ENCODE results near the gene ADAM19. TPM values are rescaled to one million over a fixed set of nuclear protein-coding genes. Genes with fewer than 3 reads are reported as not detected.

Gene ADAM19
- total RNA-seq, 4 donors from 2014 or later = 1.1 to 47.9 (median 5.4) TPM

DNA sequence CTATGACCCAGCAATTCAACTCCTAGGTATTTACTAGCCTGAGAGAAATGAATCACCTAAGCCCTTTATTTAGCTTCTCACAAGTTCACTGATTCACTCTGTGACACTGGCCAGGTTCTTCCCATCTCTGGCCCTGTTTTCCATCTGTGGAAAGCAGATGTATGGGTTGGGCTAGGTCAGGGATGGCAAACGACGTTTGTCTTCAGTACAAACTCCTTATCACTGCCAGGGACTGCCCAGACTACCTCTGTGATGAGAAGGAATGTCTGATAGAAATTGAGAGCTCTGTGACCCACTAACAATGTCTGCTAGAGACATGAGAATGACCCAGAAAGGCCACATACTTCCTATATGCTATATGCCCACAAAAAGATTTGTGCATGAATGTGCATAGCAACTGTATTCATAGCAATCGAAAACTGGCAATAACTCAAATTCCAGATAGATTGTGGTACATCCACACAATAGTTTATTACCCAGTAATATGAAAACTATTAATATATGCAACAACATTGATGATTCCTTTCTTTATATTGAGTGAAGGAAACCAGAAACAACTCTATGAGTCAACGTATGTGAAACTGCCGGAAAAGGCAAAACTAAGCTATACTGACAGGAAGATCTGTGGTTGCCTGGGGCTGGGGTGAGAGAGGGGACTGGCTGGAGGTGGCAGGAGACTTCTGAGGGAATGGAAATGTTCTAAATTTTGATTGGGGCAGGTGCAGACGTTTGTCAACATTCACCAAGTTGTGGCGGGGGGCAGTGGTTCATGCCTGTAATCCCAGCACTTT lies 32.0 kb upstream of the ADAM19 start:
- no peak for TF ChIP-seq POLR2A (IDR thresholded peaks at IDR 0.05)
- TF ChIP-seq, protein P1, sequence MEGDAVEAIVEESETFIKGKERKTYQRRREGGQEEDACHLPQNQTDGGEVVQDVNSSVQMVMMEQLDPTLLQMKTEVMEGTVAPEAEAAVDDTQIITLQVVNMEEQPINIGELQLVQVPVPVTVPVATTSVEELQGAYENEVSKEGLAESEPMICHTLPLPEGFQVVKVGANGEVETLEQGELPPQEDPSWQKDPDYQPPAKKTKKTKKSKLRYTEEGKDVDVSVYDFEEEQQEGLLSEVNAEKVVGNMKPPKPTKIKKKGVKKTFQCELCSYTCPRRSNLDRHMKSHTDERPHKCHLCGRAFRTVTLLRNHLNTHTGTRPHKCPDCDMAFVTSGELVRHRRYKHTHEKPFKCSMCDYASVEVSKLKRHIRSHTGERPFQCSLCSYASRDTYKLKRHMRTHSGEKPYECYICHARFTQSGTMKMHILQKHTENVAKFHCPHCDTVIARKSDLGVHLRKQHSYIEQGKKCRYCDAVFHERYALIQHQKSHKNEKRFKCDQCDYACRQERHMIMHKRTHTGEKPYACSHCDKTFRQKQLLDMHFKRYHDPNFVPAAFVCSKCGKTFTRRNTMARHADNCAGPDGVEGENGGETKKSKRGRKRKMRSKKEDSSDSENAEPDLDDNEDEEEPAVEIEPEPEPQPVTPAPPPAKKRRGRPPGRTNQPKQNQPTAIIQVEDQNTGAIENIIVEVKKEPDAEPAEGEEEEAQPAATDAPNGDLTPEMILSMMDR (IDR thresholded peaks at IDR 0.05) = no peak
- peak in 2 of 3 donors; percentile 47 to 74 for DNase-seq
- peaks cover 0 to 12% (median 0%) of the 10 kb centered on the region in 4 donors for H3K4me1 ChIP-seq

DNA sequence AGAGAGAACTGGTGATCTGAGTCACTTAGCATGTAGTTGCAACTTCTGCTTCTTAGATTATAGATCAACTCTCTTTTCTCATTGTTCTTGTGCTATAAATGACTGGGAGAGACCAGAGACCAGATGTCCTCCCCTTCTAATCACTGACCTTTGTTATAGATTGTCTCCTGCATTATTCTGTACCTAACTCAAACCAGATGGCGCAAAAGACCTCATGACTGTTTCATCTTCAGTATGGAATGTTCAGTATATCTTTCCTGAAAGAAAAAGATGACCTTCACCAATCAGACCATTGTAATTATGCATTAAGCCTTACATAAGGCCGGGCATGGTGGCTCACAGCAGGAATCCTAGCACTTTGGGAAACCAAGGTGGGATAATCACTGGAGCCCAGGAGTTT lies 30.5 kb upstream of the ADAM19 start:
- Histone ChIP-seq H3K9me3 (no peaks in the 10 kb centered on the region), H3K27me3 (no peaks in the 10 kb centered on the region), H3K27ac (no peak overlapping the region), H3K4me3 (no peak overlapping the region), H3K36me3 (no peaks in the 10 kb centered on the region), H3K4me1 (peaks cover 0 to 12% (median 0%) of the 10 kb centered on the region in 4 donors)
- TF ChIP-seq, protein P1 (IDR thresholded peaks at IDR 0.05) = no peak
- TF ChIP-seq POLR2A (IDR thresholded peaks at IDR 0.05) = no peak
- no peak for DNase-seq

More for the DNA sequence above, 32.0 kb upstream of the ADAM19 start:
- Histone ChIP-seq H3K36me3 (no peaks in the 10 kb centered on the region), H3K4me3 (no peak overlapping the region), H3K27ac (peak overlapping the region in 3 of 4 donors; percentile 25 to 51 (median 42)), H3K9me3 (no peaks in the 10 kb centered on the region), H3K27me3 (no peaks in the 10 kb centered on the region)

DNA sequence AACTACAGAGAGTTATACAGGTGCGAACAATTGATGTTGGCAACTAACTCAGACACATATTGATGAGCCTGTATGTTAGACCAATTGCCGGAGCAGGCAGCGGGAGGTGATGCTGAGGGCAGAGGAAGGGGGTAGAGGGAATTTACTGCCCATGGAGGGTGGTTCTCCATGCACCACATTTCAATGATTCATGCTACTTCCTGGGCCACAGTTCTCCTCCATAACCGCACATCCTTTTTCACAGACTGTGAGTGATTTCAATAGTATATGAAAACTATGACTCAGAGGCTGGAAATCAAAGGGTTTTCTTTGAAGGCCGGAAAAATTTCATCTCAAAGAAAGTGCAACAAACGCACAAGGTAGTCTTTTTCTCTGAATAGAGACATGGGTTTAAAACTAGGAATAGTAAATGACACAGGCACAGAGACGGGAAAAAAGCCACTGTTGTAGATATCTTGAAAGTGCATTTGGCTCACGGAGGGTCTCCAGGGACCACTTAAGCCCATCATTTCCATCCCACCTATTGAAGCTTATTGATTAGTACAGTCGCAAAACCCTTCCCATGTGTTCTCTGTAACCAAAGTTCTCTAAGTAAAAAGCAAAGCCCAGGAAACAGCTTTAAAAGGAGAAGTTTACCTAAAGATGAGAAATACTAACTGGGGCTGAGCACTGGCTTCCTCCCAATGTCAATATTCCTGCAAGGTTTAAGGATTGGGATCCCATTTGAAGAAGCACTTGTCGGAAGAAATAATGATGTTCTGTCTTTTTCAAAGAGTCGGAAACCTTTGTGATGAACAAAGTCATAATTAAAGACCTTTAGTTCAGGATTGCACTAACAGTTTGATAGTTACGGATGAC lies 28.0 kb upstream of the ADAM19 start:
- Histone ChIP-seq H3K4me1 (peaks cover 0 to 12% (median 0%) of the 10 kb centered on the region in 4 donors), H3K9me3 (no peaks in the 10 kb centered on the region), H3K27me3 (no peaks in the 10 kb centered on the region), H3K27ac (peak overlapping the region in 3 of 4 donors; percentile 15 to 69 (median 20)), H3K4me3 (no peak overlapping the region), H3K36me3 (no peaks in the 10 kb centered on the region)
- TF ChIP-seq, protein P1 (IDR thresholded peaks at IDR 0.05) = no peak
- no peak for TF ChIP-seq POLR2A (IDR thresholded peaks at IDR 0.05)
- peak in 1 of 3 donors; percentile 37 for DNase-seq

DNA sequence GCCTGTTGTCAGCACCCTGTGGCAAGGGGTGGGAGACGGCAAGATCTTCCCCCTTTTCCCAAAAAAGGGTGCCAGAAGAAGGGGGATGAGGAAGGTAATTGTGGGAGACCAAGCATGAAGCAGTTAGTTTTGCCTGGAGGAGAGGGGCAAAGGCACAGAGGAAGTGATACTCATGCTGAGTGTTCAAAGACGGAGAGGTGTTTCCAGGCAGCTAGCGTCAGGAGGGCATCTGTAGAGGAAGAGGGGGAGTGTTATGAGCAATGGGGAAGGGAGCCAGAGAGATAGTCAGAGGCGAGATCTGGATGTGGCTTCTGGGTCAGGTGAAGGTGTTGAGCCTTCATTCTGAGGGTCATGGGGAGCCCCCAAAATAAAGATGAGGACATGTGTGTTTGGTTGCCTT lies 26.9 kb upstream of the ADAM19 start:
- H3K36me3 ChIP-seq = no peaks in the 10 kb centered on the region
- no peak for TF ChIP-seq POLR2A (IDR thresholded peaks at IDR 0.05)
- TF ChIP-seq, protein P1 (IDR thresholded peaks at IDR 0.05) = no peak
- peak in 2 of 3 donors; percentile 71 to 72 for DNase-seq
- no peak overlapping the region for H3K4me3 ChIP-seq
- no peaks in the 10 kb centered on the region for H3K27me3 ChIP-seq
- H3K9me3 ChIP-seq = no peaks in the 10 kb centered on the region
- peaks cover 0 to 19% (median 0%) of the 10 kb centered on the region in 4 donors for H3K4me1 ChIP-seq
- peak overlapping the region in 2 of 4 donors; percentile 14 to 69 for H3K27ac ChIP-seq

DNA sequence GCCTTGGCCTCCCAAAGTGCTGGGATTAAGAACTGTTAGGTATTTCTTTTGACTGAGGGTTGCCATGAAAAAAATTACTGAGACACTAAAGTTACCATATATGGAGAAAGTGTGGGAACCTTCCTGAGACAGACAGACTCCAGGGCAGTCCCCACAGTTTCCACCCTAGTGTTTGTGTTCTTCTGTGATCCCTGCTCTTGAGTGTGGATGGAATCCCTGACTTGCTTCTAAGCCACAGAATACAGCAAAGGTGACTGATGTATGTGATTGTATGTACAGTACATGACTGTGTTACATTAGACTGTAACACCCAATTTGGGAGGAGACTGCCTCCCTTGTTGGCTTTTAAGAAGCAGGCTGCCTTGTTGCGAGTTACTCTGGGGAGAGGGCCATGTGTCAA lies 24.7 kb upstream of the ADAM19 start:
- no peak for DNase-seq
- Histone ChIP-seq H3K27me3 (no peaks in the 10 kb centered on the region), H3K4me3 (no peak overlapping the region), H3K9me3 (no peaks in the 10 kb centered on the region), H3K36me3 (no peaks in the 10 kb centered on the region), H3K4me1 (peaks cover 0 to 25% (median 4%) of the 10 kb centered on the region in 4 donors), H3K27ac (peak overlapping the region in 1 of 4 donors; percentile 32)
- TF ChIP-seq, protein P1 (IDR thresholded peaks at IDR 0.05) = no peak
- no peak for TF ChIP-seq POLR2A (IDR thresholded peaks at IDR 0.05)

Measured in Peyer's patch (tissue), 4 donors.